IMR-90 (cell line): ENCODE measurements around the gene SNX5. TPM values are rescaled to one million over a fixed set of nuclear protein-coding genes. Genes with fewer than 3 reads are reported as not detected.

ENCODE experiments used
- ATAC-seq: fragments of 200-7000 bp; cut with Tn5 transposase; 2 replicates; pipeline ENCODE4 v1.9.1; 2020; ENCODE audit warnings: low read depth, mild to moderate bottlenecking, moderate library complexity
- BruUV-seq: library from RNA; stranded (reverse); fragments of 400-500 nt; replicated peaks from 2 replicates; lab custom pipeline; 2021; lab: Mats Ljungman, UMichigan
- CTCF ChIA-PET: fragments of 300-600 bp; formaldehyde crosslinking; extraction: SDS; loops from one replicate; lab custom pipeline; 2021; ENCODE audit warnings: antibody characterized with exemption; lab: Yijun Ruan, JAX
- POLR2A ChIA-PET: fragments of 300-600 bp; sonication (Branson Sonifier 250); formaldehyde crosslinking; loops from one replicate; lab custom pipeline; 2022; ENCODE audit warnings: antibody characterized with exemption; ENCODE audit not compliant: unreplicated experiment; lab: Charles Lee
- DNase-seq: peaks from one replicate; pipeline ENCODE4 v3.0.0; 2013
- H2AFZ ChIP-seq: replicated peaks from 2 replicates; pipeline ENCODE3; 2013; ENCODE audit warnings: low read length, mild to moderate bottlenecking; ENCODE audit not compliant: poor library complexity
- H2AK5ac ChIP-seq: 2 replicates; pipeline ENCODE4 v1.6.1; 2013; ENCODE audit warnings: low read depth, low read length, inconsistent platforms
- H2AK9ac ChIP-seq: replicated peaks from 2 replicates; pipeline ENCODE3; 2013; ENCODE audit warnings: mild to moderate bottlenecking, low read depth, low read length, moderate library complexity; ENCODE audit not compliant: poor library complexity
- H2BK120ac ChIP-seq: 2 replicates; pipeline ENCODE4 v1.6.1; 2013; ENCODE audit warnings: low read depth, low read length, inconsistent platforms
- H2BK15ac ChIP-seq: 3 replicates; pipeline ENCODE4 v1.6.1; 2013; ENCODE audit warnings: low read depth, low read length, inconsistent platforms
- H2BK20ac ChIP-seq: 2 replicates; pipeline ENCODE4 v1.6.1; 2013; ENCODE audit warnings: low read depth, mild to moderate bottlenecking, inconsistent platforms, low read length, moderate library complexity
- H2BK5ac ChIP-seq: 2 replicates; pipeline ENCODE4 v1.6.1; 2013; ENCODE audit warnings: mild to moderate bottlenecking, low read depth, low read length, inconsistent platforms; ENCODE audit not compliant: poor library complexity, severe bottlenecking
- H3K14ac ChIP-seq: replicated peaks from 2 replicates; pipeline ENCODE4 v1.6.1; 2013; ENCODE audit warnings: low read depth, low read length, inconsistent platforms
- H3K18ac ChIP-seq: 2 replicates; pipeline ENCODE4 v1.6.1; 2013; ENCODE audit warnings: low read depth, low read length, control low read depth
- H3K23ac ChIP-seq: 2 replicates; pipeline ENCODE4 v1.6.1; 2013; ENCODE audit warnings: low read depth, low read length, inconsistent platforms
- H3K27ac ChIP-seq: 2 replicates; pipeline ENCODE4 v1.5.1; 2013; ENCODE audit warnings: mild to moderate bottlenecking, control low read depth, low read length; ENCODE audit not compliant: insufficient read depth
- H3K27me3 ChIP-seq: 2 replicates; pipeline ENCODE4 v1.6.1; 2013; ENCODE audit warnings: low read length; ENCODE audit not compliant: control insufficient read depth, insufficient read depth
- H3K36me3 ChIP-seq: 2 replicates; pipeline ENCODE4 v1.6.1; 2013; ENCODE audit warnings: low read length, mixed read lengths; ENCODE audit not compliant: control insufficient read depth, insufficient read depth
- H3K4ac ChIP-seq: 2 replicates; pipeline ENCODE4 v1.6.1; 2013; ENCODE audit warnings: low read depth, low read length, inconsistent platforms
- H3K4me1 ChIP-seq: 2 replicates; pipeline ENCODE4 v1.6.1; 2013; ENCODE audit warnings: low read length, mixed read lengths; ENCODE audit not compliant: control insufficient read depth, insufficient read depth
- H3K4me2 ChIP-seq: 2 replicates; pipeline ENCODE4 v1.6.1; 2013; ENCODE audit warnings: low read depth, mild to moderate bottlenecking, control low read depth, low read length, moderate library complexity
- H3K4me3 ChIP-seq: 2 replicates; pipeline ENCODE4 v1.5.1; 2013; ENCODE audit warnings: low read depth, mild to moderate bottlenecking, control low read depth, low read length, moderate library complexity; ENCODE audit not compliant: insufficient read depth
- H3K56ac ChIP-seq: 2 replicates; pipeline ENCODE4 v1.6.1; 2013; ENCODE audit warnings: low read length, inconsistent platforms; ENCODE audit not compliant: insufficient read depth; ENCODE audit errors: extremely low read depth
- H3K79me1 ChIP-seq, 2 experiments: 2 replicates each; pipeline ENCODE4 v1.6.1; 2013; ENCODE audit warnings: low read length in 2 of 2, inconsistent platforms in 1 of 2, low read depth in 1 of 2
- H3K9ac ChIP-seq: 2 replicates; pipeline ENCODE4 v1.6.1; 2013; ENCODE audit warnings: low read depth, low read length, control low read depth
- H3K9me1 ChIP-seq: 2 replicates; pipeline ENCODE4 v1.6.1; 2013; ENCODE audit warnings: low read length, inconsistent platforms; ENCODE audit not compliant: insufficient read depth
- H3K9me3 ChIP-seq: 2 replicates; pipeline ENCODE4 v1.6.1; 2013; ENCODE audit warnings: low read length; ENCODE audit not compliant: control insufficient read depth, insufficient read depth
- H4K20me1 ChIP-seq: 2 replicates; pipeline ENCODE4 v1.6.1; 2013; ENCODE audit warnings: low read length, inconsistent platforms; ENCODE audit not compliant: insufficient read depth
- H4K5ac ChIP-seq: 2 replicates; pipeline ENCODE4 v1.6.1; 2013; ENCODE audit warnings: mild to moderate bottlenecking, low read depth, low read length, control low read depth
- H4K8ac ChIP-seq, 2 experiments: 2 replicates each; pipeline ENCODE4 v1.6.1; 2013; ENCODE audit warnings: low read depth in 2 of 2, low read length in 2 of 2, control low read depth in 1 of 2, inconsistent platforms in 1 of 2
- H4K91ac ChIP-seq: 2 replicates; pipeline ENCODE4 v1.6.1; 2013; ENCODE audit warnings: low read depth, low read length, inconsistent platforms; ENCODE audit not compliant: insufficient read depth
- FOS ChIP-seq: fragments of 150-350 bp; IDR thresholded peaks from 2 replicates; pipeline ENCODE4 v1.6.1; 2016; ENCODE audit warnings: low read depth, low read length
- RFX5 ChIP-seq: IDR thresholded peaks from 2 replicates; pipeline ENCODE4 v1.8.0; 2012; ENCODE audit warnings: low read depth, mild to moderate bottlenecking, low read length, moderate library complexity
- WGBS, 2 experiments: methylation state at CpG; one replicate each; pipeline versions ENCODE4 v1.1.5 to v1.1.7; 2013; ENCODE audit warnings: missing lambda C conversion rate in 2 of 2; ENCODE audit not compliant: insufficient read length in 1 of 2; ENCODE audit errors: extremely low coverage in 2 of 2; 5-methylcytosine and 5-hydroxymethylcytosine counted together
- dilution Hi-C: fragments of 300-500 bp; cut with HindIII; formaldehyde crosslinking; loops from one replicate; pipeline ENCODE4 v1.14.3; 2018; ENCODE audit warnings: low sequenced_read_pairs; ENCODE audit not compliant: unreplicated experiment
- in situ Hi-C: fragments of 300-500 bp; cut with MboI; formaldehyde crosslinking; loops from 3 replicates; pipeline ENCODE4 v1.14.3; 2019; ENCODE audit warnings: low sequenced_read_pairs, inconsistent platforms, mixed read lengths
- intact Hi-C: fragments of 100-400 bp; cut with micrococcal nuclease; formaldehyde crosslinking; loops from 2 replicates; pipeline ENCODE4 v1.10.0; 2022
- polyA plus RNA-seq, 3 experiments: library from polyadenylated mRNA; depleted of rRNA; stranded (reverse); fragments of >200 nt; gene quantifications; 2 replicates each; pipeline ENCODE4 v1.2.3, GENCODE V29; 2012; ENCODE audit warnings: low replicate concordance in 1 of 3
- total RNA-seq: library from RNA; depleted of rRNA; stranded (reverse); fragments of >200 nt; gene quantifications from 2 replicates; pipeline ENCODE4 v1.2.3, GENCODE V29; 2012

Gene SNX5
- total and polyA plus RNA-seq, 2 of the 4 experiments (the other 2 are of a cell fraction): 65.4 to 92.8 TPM

- Histone ChIP-seq H3K4me2 (no peak overlapping the region), H2AK9ac (no peak overlapping the region), H3K23ac (no peak overlapping the region), H2BK120ac (no peak overlapping the region), H4K5ac (no peak overlapping the region), H3K9ac (no peak overlapping the region), H3K36me3 (no peaks in the 10 kb centered on the region), H3K79me1 (no peaks in the 10 kb centered on the region), H3K4ac (no peak overlapping the region), H3K9me3 (peaks cover 3% of the 10 kb centered on the region; the same call in 1 of the 2 replicates), H2BK20ac (no peak overlapping the region), H3K9me1 (no peaks in the 10 kb centered on the region), H2AK5ac (no peak overlapping the region), H3K14ac (no peak overlapping the region), H4K91ac (no peak overlapping the region), H3K18ac (no peak overlapping the region), H3K56ac (no peak overlapping the region), H3K27ac (no peak overlapping the region), H2BK5ac (no peak overlapping the region), H2AFZ (no peak overlapping the region), H4K20me1 (no peaks in the 10 kb centered on the region), H4K8ac (no peak overlapping the region), H3K4me1 (peaks cover 4% of the 10 kb centered on the region; the same call in 1 of the 2 replicates), H3K27me3 (peaks cover 11% of the 10 kb centered on the region), H3K4me3 (no peak overlapping the region), H2BK15ac (no peak overlapping the region)
- ChIA-PET POLR2A (no interaction called here), CTCF (no interaction called here)
- no peak for TF ChIP-seq RFX5
- TF ChIP-seq FOS: no peak
- 77% methylated on average over 7 of the region's 7 CpGs; no CpG with 5 or more reads in 1 of the 2 experiments for WGBS, 2 experiments
- in situ Hi-C loops (loop anchor here (10.0 kb wide), 1 partner anchor 413 kb away; no protein-coding TSS in a partner anchor), dilution Hi-C loops (no loop called here), intact Hi-C loops (no loop called here)
- BruUV-seq: no TSS peak
- ATAC-seq (no peak), DNase-seq (no peak)
These were observed 40.4 kb downstream of the SNX5 start for GRCh38 chr20:17928211-17928611.
